ENCODE measurements around the gene CORO7. TPM values are rescaled to one million over a fixed set of nuclear protein-coding genes. Genes with fewer than 3 reads are reported as not detected.
A peak's percentile ranks its signal among the peaks of the same experiment; 100 is the strongest.

The CORO7 gene
- total and polyA plus RNA-seq, 9 of the 15 experiments (the other 6 are each of a cell fraction or from before 2014, with no cell fraction given): 0.45 to 77.2 (median 18.7) TPM

GRCh38 chr16:4426722-4427372 is 10.5 kb upstream of the CORO7 start (continued):
- TF ChIP-seq ZNF121 (CRISPR knock-in tag; conservative IDR thresholded peaks at IDR 0.05): peak; percentile 54; the same call in 1 of the 2 replicates
- TF ChIP-seq SOX6 (IDR thresholded peaks at IDR 0.05): no peak
- TF ChIP-seq ZNF316 (IDR thresholded peaks at IDR 0.05): peak; percentile 91
- no peak for TF ChIP-seq FIP1L1 (IDR thresholded peaks at IDR 0.05; ENCODE audit: low read depth, low read length, poor library complexity, severe bottlenecking)
- TF ChIP-seq TRIM25 (IDR thresholded peaks at IDR 0.05; ENCODE audit: borderline replicate concordance): no peak
- peak in 1 of 2 experiments; percentile 5; a peak in 2 of 4 replicates for TF ChIP-seq MNT (conservative IDR thresholded peaks at IDR 0.05)
- TF ChIP-seq MAFF (IDR thresholded peaks at IDR 0.05; ENCODE audit: low read length): peak; percentile 21; the same call in 1 of the 2 replicates
- TF ChIP-seq MAFK (IDR thresholded peaks at IDR 0.05; ENCODE audit: low read length): 0 out of 2 replicates have a peak, but pooled peaks have one; percentile 14
- TF ChIP-seq SREBF1 (IDR thresholded peaks at IDR 0.05; ENCODE audit: borderline replicate concordance, low read depth, low read length): no peak
- no peak for TF ChIP-seq KDM2B (CRISPR knock-in tag; IDR thresholded peaks at IDR 0.05)
- no peak for TF ChIP-seq ZBTB43 (CRISPR knock-in tag; IDR thresholded peaks at IDR 0.05)

Measured in K562 (cell line).